ENCODE data around the gene ZNF777. TPM values are rescaled to one million over a fixed set of nuclear protein-coding genes. Genes with fewer than 3 reads are reported as not detected.

Gene ZNF777
- total and polyA plus RNA-seq, 2 of the 4 experiments (the other 2 are of a cell fraction) = 3.2 to 6.5 TPM

DNA sequence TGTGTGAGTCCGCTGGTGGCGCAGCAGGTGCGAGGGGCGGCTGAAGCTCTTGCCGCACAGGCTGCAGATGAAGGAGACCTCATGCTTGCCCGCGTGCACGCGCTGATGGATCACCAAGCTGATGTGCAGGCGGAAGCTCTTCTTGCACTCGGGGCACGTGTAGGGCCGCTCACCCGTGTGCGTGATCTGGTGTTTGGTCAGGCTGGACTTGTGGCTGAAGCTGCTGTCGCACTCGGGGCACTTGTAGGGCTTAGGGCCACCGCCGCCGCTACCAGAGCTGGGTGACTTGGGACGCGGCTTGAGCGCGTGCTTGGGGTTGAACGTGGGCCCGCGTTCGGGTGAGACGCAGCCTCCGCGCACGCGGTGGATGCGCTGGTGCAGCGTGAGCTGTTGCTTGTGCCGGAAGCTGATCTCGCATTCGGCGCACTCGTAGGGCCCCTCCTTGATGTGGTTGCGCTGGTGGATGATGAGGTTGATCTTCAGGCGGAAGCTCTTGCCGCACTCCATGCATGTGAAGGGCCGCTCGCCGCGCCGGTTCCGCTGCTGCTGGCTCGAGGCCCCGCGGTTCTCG lies 28.7 kb downstream of the ZNF777 start:
- no peak overlapping the region for H3K27ac ChIP-seq (ENCODE audit: insufficient read depth, low read length)
- H4K8ac ChIP-seq (ENCODE audit: low read depth in 2 of 2, low read length in 2 of 2) = no peak overlapping the region
- BruUV-seq (replicated peaks) = no TSS peak
- dilution Hi-C loops (cut with HindIII; ENCODE audit: low sequenced_read_pairs, unreplicated experiment) = no loop called here
- H3K4me1 ChIP-seq (ENCODE audit: control insufficient read depth, insufficient read depth, low read length) = no peaks in the 10 kb centered on the region
- no peak overlapping the region for H3K4me3 ChIP-seq (ENCODE audit: insufficient read depth, low read depth, low read length)
- H2BK5ac ChIP-seq (ENCODE audit: low read depth, low read length, poor library complexity, severe bottlenecking) = no peak overlapping the region
- 95% methylated on average over 24 of the region's 53 CpGs; no CpG with 5 or more reads in 1 of the 2 experiments for WGBS, 2 experiments (ENCODE audit: extremely low coverage in 2 of 2, insufficient read length in 1 of 2)
- no peak overlapping the region for H3K4ac ChIP-seq (ENCODE audit: low read depth, low read length)
- intact Hi-C loops (cut with micrococcal nuclease) = no loop called here
- H3K56ac ChIP-seq (ENCODE audit: extremely low read depth, insufficient read depth, low read length) = no peak overlapping the region
- DNase-seq = no peak
- TF ChIP-seq RFX5 (IDR thresholded peaks at IDR 0.05; ENCODE audit: low read depth, low read length) (no peak), FOS (IDR thresholded peaks at IDR 0.05; ENCODE audit: low read depth, low read length) (no peak), RAD21 (IDR thresholded peaks at IDR 0.05; ENCODE audit: low read length) (no peak), MAZ (IDR thresholded peaks at IDR 0.05; ENCODE audit: borderline replicate concordance, low read depth, low read length) (no peak), CEBPB (IDR thresholded peaks at IDR 0.05; ENCODE audit: low read depth, low read length) (no peak), BHLHE40 (IDR thresholded peaks at IDR 0.05; ENCODE audit: low read depth, low read length) (no peak), RCOR1 (IDR thresholded peaks at IDR 0.05; ENCODE audit: insufficient replicate concordance, low read length) (no peak), MAFK (IDR thresholded peaks at IDR 0.05; ENCODE audit: low read depth, low read length) (no peak), CHD1 (IDR thresholded peaks at IDR 0.05; ENCODE audit: low read depth, low read length) (no peak), SMC3 (IDR thresholded peaks at IDR 0.05; ENCODE audit: low read depth, low read length) (no peak), MXI1 (IDR thresholded peaks at IDR 0.05; ENCODE audit: borderline replicate concordance, low read depth, low read length) (no peak), POLR2A (IDR thresholded peaks at IDR 0.05; ENCODE audit: low read depth, low read length) (no peak)
- TF ChIP-seq, protein P1, sequence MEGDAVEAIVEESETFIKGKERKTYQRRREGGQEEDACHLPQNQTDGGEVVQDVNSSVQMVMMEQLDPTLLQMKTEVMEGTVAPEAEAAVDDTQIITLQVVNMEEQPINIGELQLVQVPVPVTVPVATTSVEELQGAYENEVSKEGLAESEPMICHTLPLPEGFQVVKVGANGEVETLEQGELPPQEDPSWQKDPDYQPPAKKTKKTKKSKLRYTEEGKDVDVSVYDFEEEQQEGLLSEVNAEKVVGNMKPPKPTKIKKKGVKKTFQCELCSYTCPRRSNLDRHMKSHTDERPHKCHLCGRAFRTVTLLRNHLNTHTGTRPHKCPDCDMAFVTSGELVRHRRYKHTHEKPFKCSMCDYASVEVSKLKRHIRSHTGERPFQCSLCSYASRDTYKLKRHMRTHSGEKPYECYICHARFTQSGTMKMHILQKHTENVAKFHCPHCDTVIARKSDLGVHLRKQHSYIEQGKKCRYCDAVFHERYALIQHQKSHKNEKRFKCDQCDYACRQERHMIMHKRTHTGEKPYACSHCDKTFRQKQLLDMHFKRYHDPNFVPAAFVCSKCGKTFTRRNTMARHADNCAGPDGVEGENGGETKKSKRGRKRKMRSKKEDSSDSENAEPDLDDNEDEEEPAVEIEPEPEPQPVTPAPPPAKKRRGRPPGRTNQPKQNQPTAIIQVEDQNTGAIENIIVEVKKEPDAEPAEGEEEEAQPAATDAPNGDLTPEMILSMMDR (conservative IDR thresholded peaks at IDR 0.05; ENCODE audit: low read depth, low read length) = no peak
- TF ChIP-seq, protein P2, sequence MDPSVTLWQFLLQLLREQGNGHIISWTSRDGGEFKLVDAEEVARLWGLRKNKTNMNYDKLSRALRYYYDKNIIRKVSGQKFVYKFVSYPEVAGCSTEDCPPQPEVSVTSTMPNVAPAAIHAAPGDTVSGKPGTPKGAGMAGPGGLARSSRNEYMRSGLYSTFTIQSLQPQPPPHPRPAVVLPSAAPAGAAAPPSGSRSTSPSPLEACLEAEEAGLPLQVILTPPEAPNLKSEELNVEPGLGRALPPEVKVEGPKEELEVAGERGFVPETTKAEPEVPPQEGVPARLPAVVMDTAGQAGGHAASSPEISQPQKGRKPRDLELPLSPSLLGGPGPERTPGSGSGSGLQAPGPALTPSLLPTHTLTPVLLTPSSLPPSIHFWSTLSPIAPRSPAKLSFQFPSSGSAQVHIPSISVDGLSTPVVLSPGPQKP (IDR thresholded peaks at IDR 0.05; ENCODE audit: borderline replicate concordance, low read depth, low read length) = no peak
- TF ChIP-seq, protein P3, sequence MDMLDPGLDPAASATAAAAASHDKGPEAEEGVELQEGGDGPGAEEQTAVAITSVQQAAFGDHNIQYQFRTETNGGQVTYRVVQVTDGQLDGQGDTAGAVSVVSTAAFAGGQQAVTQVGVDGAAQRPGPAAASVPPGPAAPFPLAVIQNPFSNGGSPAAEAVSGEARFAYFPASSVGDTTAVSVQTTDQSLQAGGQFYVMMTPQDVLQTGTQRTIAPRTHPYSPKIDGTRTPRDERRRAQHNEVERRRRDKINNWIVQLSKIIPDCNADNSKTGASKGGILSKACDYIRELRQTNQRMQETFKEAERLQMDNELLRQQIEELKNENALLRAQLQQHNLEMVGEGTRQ (IDR thresholded peaks at IDR 0.05; ENCODE audit: low read depth, low read length) = no peak
- no peak overlapping the region for H2AK5ac ChIP-seq (ENCODE audit: low read depth, low read length)
- no peak overlapping the region for H4K5ac ChIP-seq (ENCODE audit: low read depth, low read length)
- H3K9me3 ChIP-seq (ENCODE audit: control insufficient read depth, insufficient read depth, low read length) = no peaks in the 10 kb centered on the region
- H3K27me3 ChIP-seq (ENCODE audit: control insufficient read depth, insufficient read depth, low read length) = no peaks in the 10 kb centered on the region
- no peak overlapping the region for H2AK9ac ChIP-seq (replicated peaks; ENCODE audit: low read depth, low read length, poor library complexity)
- ChIA-PET CTCF (interaction anchor here (0.7 kb wide), 1 partner anchor 306 kb away, joined by 3 read pairs; no protein-coding TSS in a partner anchor), POLR2A (ENCODE audit: unreplicated experiment) (no interaction called here)
- no peak overlapping the region for H3K4me2 ChIP-seq (ENCODE audit: low read depth, low read length)
- H3K23ac ChIP-seq (ENCODE audit: low read depth, low read length) = no peak overlapping the region
- H3K36me3 ChIP-seq (ENCODE audit: control insufficient read depth, insufficient read depth, low read length) = peaks cover 40% of the 10 kb centered on the region
- H3K9ac ChIP-seq (ENCODE audit: low read depth, low read length) = no peak overlapping the region
- H4K91ac ChIP-seq (ENCODE audit: insufficient read depth, low read depth, low read length) = no peak overlapping the region
- H3K18ac ChIP-seq (ENCODE audit: low read depth, low read length) = no peak overlapping the region
- peaks cover under 1% of the 10 kb centered on the region; the same call in 1 of the 2 replicates for H3K9me1 ChIP-seq (ENCODE audit: insufficient read depth, low read length)
- no peak overlapping the region for H3K14ac ChIP-seq (replicated peaks; ENCODE audit: low read depth, low read length)
- no peaks in the 10 kb centered on the region for H4K20me1 ChIP-seq (ENCODE audit: insufficient read depth, low read length)
- in situ Hi-C loops (cut with MboI; ENCODE audit: low sequenced_read_pairs) = no loop called here
- peaks cover 0 to 7% of the 10 kb centered on the region in 2 experiments; a peak in 3 of 4 replicates for H3K79me1 ChIP-seq (ENCODE audit: low read depth in 1 of 2, low read length in 2 of 2)
- no peak overlapping the region for H2BK20ac ChIP-seq (ENCODE audit: low read depth, low read length)
- no peak for ATAC-seq (ENCODE audit: low read depth)
- H2BK15ac ChIP-seq (ENCODE audit: low read depth, low read length) = no peak overlapping the region
- no peak overlapping the region for H2AFZ ChIP-seq (replicated peaks; ENCODE audit: low read length, poor library complexity)
- no peak overlapping the region for H2BK120ac ChIP-seq (ENCODE audit: low read depth, low read length)

All from IMR-90 (cell line).